Activated naive CD4-positive, alpha-beta T cell treated with anti-CD3 and anti-CD28 coated beads, Interleukin-2, amount 50 U/mL, for 24 hours (primary cell): ENCODE measurements around the gene HMGCR.
"Not testable (repeated sequence)": the region's sequence is repeated elsewhere in the genome, so short reads cannot be mapped to it uniquely, and the experiment has no call there.

Experiments
- H3K27ac Mint-ChIP-seq: one replicate; pipeline ENCODE4 v1.8.0; 2021; ENCODE audit warnings: mild to moderate bottlenecking, mixed read lengths
- H3K27me3 Mint-ChIP-seq: one replicate; pipeline ENCODE4 v1.8.0; 2021; ENCODE audit warnings: mixed read lengths
- H3K36me3 Mint-ChIP-seq: one replicate; pipeline ENCODE4 v1.8.0; 2021; ENCODE audit warnings: mixed read lengths
- H3K4me1 Mint-ChIP-seq: one replicate; pipeline ENCODE4 v1.8.0; 2021; ENCODE audit warnings: mixed read lengths
- H3K4me3 Mint-ChIP-seq: one replicate; pipeline ENCODE4 v1.8.0; 2021; ENCODE audit warnings: mild to moderate bottlenecking, mixed read lengths
- H3K9me3 Mint-ChIP-seq: one replicate; pipeline ENCODE4 v1.8.0; 2021; ENCODE audit warnings: mixed read lengths

HMGCR gene

DNA sequence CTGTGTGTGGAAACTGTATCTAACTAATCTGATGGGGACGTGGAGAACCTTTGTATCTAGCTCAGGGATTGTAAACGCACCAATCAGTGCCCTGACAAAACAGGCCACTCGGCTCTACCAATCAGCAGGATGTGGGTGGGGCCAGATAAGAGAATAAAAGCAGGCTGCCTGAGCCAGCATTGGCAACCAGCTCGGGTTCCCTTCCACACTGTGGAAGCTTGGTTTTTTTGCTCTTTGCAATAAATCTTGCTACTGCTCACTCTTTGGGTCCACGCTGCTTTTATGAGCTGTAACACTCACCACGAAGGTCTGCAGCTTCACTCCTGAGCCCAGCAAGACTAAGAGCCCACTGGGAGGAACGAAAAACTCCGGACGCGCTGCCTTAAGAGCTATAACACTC is 2.6 kb upstream of the HMGCR start:
- H3K9me3 Mint-ChIP-seq, H3K27me3 Mint-ChIP-seq, H3K4me3 Mint-ChIP-seq, H3K36me3 Mint-ChIP-seq, H3K27ac Mint-ChIP-seq: not testable (repeated sequence)
- H3K4me1 Mint-ChIP-seq, result peaks cover 17% of the 10 kb centered on the region

GRCh38 chr5:75335486-75335885 is 1.5 kb upstream of the HMGCR start:
- H3K9me3 Mint-ChIP-seq, result no peaks in the 10 kb centered on the region
- H3K4me3 Mint-ChIP-seq, result no peak overlapping the region
- H3K4me1 Mint-ChIP-seq, result peaks cover 28% of the 10 kb centered on the region
- no peaks in the 10 kb centered on the region for H3K36me3 Mint-ChIP-seq
- no peaks in the 10 kb centered on the region for H3K27me3 Mint-ChIP-seq
- H3K27ac Mint-ChIP-seq, result no peak overlapping the region

- no peak overlapping the region for H3K27ac Mint-ChIP-seq
- H3K4me1 Mint-ChIP-seq, result peaks cover 34% of the 10 kb centered on the region
- no peaks in the 10 kb centered on the region for H3K27me3 Mint-ChIP-seq
- no peaks in the 10 kb centered on the region for H3K9me3 Mint-ChIP-seq
- no peak overlapping the region for H3K4me3 Mint-ChIP-seq
- H3K36me3 Mint-ChIP-seq, result no peaks in the 10 kb centered on the region
These were observed 937 bp upstream of the HMGCR start for GRCh38 chr5:75335952-75336614.

DNA sequence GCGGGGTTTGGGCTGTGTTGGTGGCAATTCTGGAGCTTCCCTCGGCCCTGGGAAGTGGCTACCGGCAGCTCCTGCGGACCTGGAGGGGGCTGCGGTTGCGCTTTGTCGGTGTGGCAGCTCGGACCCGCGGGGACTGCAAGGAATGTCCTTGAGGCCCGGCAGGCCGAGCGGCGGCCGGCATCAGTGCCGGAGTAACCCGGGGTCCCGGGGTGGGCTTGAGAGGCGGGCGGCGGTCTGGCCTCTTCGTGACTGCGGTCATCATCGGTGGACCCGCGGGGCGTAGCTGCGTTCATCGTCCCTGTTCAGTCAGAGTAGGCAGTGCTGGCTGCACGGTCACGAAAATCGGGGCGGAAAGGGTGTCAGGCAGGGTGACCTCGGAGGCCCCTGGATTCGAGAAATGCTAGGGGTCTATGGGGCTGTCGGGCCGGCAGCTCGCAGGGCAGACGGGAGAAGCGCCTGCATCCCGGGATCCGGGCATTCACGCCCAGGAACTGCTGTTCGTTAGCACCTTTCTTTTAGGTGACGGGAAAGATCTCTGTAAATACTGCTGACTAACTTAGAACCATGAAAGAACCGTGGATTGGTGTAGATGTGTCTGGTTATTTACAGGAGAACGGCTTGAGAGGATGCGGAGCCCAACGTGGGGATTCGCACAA is 474 bp downstream of the HMGCR start:
- no peaks in the 10 kb centered on the region for H3K9me3 Mint-ChIP-seq

DNA sequence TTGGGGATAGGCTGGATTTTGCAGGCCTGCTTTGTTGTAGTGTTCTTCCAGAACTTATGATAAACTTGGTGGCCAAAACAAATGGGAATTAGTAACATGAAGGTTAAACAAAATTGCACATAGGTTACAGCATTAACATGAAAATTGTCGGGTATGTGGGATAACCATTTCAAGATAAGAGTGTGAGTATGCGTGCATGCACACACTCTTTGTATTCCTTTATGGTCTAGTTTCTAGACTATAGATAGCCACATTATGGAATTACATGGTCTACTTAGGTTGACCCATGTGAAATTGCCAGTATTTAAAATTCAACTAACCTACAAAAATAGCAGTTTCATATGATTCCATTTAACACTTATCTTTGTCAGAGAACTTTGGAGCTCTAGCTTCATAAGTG is 1.4 kb downstream of the HMGCR start:
- no peak overlapping the region for H3K27ac Mint-ChIP-seq
- no peaks in the 10 kb centered on the region for H3K9me3 Mint-ChIP-seq
- H3K36me3 Mint-ChIP-seq, result no peaks in the 10 kb centered on the region

More for the DNA sequence above, 474 bp downstream of the HMGCR start:
- Mint-ChIP-seq H3K27ac (peak overlapping the region; percentile 68), H3K4me1 (peaks cover 45% of the 10 kb centered on the region), H3K4me3 (no peak overlapping the region), H3K36me3 (no peaks in the 10 kb centered on the region), H3K27me3 (no peaks in the 10 kb centered on the region)

DNA sequence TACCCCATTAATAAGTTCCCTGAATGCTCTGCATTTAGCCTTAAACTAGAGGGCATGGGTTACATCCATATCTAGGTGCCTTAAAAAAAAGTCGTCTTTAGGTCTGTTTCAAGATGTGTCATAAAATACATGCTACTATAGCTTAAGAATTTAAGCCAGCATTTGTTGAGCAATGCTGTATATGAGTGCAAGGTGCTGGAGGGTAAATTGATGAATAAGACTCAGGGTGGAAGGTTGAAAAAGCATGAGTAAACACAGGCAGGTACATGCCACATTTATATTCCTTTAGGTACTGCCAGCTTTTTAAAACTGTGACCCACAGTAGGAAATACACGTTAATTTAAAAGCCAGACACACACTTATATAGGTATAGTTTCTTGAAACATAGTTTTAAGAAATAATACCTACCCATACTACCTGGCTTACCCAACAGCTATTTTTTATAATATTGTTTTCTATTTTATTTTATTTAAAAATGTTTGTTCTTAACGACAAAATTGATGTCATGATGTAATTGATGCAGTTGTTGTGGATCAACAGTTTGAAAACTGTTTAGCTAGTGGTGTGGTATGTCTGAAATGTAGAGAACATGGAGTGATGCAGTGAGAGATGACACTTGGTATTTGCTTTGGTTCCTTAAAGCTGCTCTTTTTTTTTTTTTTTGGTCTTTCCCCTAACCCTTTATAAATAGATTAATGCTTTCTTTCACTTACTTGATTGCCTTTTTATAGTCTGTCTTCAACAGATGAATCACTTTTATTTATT is 3.9 kb downstream of the HMGCR start:
- peak overlapping the region; percentile 8 for H3K27ac Mint-ChIP-seq
- H3K27me3 Mint-ChIP-seq, result no peaks in the 10 kb centered on the region
- H3K9me3 Mint-ChIP-seq, result no peaks in the 10 kb centered on the region
- peaks cover 5% of the 10 kb centered on the region for H3K36me3 Mint-ChIP-seq
- H3K4me3 Mint-ChIP-seq, result peak overlapping the region; percentile 23
- H3K4me1 Mint-ChIP-seq, result peaks cover 45% of the 10 kb centered on the region

More for the DNA sequence above, 1.4 kb downstream of the HMGCR start:
- no peak overlapping the region for H3K4me3 Mint-ChIP-seq
- no peaks in the 10 kb centered on the region for H3K27me3 Mint-ChIP-seq
- peaks cover 45% of the 10 kb centered on the region for H3K4me1 Mint-ChIP-seq

DNA sequence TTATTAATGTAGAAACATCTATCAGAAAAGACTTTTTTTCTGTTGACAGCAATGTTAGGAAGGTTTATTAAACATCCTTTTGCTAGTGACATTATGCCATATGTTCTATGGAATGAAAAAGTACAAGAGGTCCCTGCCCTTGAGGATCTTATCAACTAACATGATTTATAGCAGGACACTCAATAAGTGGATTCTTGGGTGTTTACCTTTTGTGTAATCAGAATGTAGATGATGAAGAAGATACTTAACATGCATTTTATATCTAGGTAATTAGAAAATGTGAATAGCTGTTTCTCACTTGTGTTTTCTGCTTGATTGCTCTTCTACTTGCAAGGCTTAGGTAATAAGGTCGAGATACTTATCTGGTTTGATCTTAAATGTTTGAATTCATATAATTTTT is 4.9 kb downstream of the HMGCR start:
- no peak overlapping the region for H3K27ac Mint-ChIP-seq
- H3K4me1 Mint-ChIP-seq, result peaks cover 45% of the 10 kb centered on the region
- H3K36me3 Mint-ChIP-seq, result peaks cover 5% of the 10 kb centered on the region
- H3K27me3 Mint-ChIP-seq, result no peaks in the 10 kb centered on the region
- H3K9me3 Mint-ChIP-seq, result no peaks in the 10 kb centered on the region
- no peak overlapping the region for H3K4me3 Mint-ChIP-seq

DNA sequence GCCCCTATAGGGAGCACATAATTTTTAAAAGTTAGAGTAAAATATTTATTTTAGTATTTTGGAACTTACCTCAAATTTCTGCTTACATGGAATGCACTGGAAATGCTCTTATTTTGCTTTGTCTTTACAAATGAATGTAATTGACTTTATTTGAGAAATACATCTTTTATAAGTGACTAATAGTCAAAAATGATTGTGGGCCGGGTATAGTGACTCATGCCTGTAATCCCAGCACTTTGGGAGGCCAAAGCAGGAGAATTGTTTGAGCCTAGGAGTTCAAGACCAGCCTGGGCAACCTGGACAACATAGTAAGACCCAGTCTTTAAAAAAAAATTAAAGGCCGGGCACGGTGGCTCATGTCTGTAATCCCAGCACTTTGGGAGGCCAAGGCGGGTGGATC is 5.8 kb downstream of the HMGCR start:
- Mint-ChIP-seq H3K36me3 (peaks cover 7% of the 10 kb centered on the region), H3K4me3 (no peak overlapping the region), H3K27me3 (no peaks in the 10 kb centered on the region), H3K9me3 (no peaks in the 10 kb centered on the region), H3K27ac (no peak overlapping the region), H3K4me1 (peaks cover 41% of the 10 kb centered on the region)

DNA sequence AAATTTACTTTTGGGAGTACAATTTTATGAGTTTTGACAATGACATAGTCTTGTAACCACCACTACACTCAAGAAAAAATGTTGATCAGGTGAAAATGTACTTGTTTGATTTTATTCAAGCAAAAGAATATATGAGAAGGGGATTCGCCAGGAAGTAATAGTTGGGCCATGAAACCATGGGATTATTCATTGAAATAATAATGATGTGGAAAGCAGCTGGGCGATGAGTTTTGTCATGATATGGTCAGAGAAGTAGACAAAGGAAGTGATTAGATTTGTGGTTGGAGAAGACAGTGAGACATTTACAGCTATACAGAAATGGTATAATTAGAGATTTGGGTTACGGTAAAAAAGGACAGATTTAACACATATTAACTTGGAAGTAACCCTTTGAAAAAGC is 11.2 kb downstream of the HMGCR start:
- Mint-ChIP-seq H3K4me1 (no peaks in the 10 kb centered on the region), H3K36me3 (peaks cover 9% of the 10 kb centered on the region), H3K27me3 (no peaks in the 10 kb centered on the region), H3K27ac (peak overlapping the region; percentile 0), H3K9me3 (no peaks in the 10 kb centered on the region), H3K4me3 (no peak overlapping the region)

DNA sequence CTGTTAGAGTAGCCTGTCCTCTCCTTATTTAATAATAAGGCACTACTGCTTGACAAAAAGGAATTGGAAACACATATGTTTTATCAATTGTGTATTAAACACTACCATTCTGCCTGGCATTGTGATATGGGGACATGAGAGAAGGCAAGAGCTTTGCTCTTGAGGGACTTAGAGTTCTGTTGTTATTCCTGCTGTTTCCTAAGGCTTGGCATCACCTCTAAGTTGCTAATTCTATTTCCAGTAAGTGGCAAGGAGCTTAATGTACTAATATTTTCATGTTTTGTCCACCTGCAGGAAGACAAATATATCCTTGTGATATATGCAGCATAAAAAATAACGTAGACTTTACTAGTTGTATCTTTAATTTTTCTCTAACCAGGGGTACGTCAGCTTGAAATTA is 12.6 kb downstream of the HMGCR start:
- Mint-ChIP-seq H3K36me3 (peaks cover 9% of the 10 kb centered on the region), H3K27ac (no peak overlapping the region), H3K4me3 (no peak overlapping the region), H3K4me1 (no peaks in the 10 kb centered on the region), H3K27me3 (no peaks in the 10 kb centered on the region), H3K9me3 (no peaks in the 10 kb centered on the region)

- Mint-ChIP-seq H3K36me3 (peaks cover 7% of the 10 kb centered on the region), H3K9me3 (no peaks in the 10 kb centered on the region), H3K27ac (peak overlapping the region; percentile 39), H3K4me3 (no peak overlapping the region), H3K4me1 (no peaks in the 10 kb centered on the region), H3K27me3 (no peaks in the 10 kb centered on the region)
These were observed 14.3 kb downstream of the HMGCR start for GRCh38 chr5:75351139-75351926.

DNA sequence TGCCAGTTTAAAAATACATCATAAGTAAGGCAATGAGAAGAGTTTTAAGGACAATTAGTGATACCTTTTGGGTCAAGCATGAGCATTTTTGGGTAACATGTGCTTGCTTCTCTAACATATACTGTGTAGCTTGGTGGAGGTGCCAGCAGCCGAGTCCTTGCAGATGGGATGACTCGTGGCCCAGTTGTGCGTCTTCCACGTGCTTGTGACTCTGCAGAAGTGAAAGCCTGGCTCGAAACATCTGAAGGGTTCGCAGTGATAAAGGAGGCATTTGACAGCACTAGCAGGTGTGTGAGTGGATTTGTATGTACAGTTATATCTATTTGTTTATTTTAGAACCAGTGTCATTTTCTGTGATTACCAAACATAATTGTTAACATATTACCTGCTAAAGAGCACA is 18.2 kb downstream of the HMGCR start:
- Mint-ChIP-seq H3K4me3 (no peak overlapping the region), H3K36me3 (peaks cover 20% of the 10 kb centered on the region), H3K9me3 (no peaks in the 10 kb centered on the region), H3K27me3 (no peaks in the 10 kb centered on the region), H3K27ac (no peak overlapping the region), H3K4me1 (peaks cover 3% of the 10 kb centered on the region)

DNA sequence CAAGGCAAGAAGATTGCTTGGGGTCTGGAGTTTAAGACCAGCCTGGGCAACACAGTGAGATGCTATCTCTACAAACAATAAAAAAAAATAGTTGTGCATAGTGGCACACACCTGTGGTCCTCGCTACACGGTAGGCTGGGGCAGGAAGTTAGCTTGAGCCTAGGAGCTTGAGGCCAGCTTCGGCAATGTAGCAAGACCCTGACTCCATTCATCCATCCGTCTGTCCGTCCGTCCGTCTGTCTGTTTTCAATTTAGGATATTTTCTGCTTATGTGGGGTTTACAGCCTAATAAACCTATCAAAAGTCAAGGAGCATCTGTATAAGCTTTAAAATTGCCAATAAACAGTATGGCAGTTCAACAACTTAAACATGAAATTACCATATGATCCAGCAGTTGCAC is 19.7 kb downstream of the HMGCR start:
- no peak overlapping the region for H3K27ac Mint-ChIP-seq
- H3K36me3 Mint-ChIP-seq, result peaks cover 22% of the 10 kb centered on the region
- no peaks in the 10 kb centered on the region for H3K9me3 Mint-ChIP-seq
- H3K4me3 Mint-ChIP-seq, result no peak overlapping the region
- H3K27me3 Mint-ChIP-seq, result no peaks in the 10 kb centered on the region
- peaks cover 3% of the 10 kb centered on the region for H3K4me1 Mint-ChIP-seq

- Mint-ChIP-seq H3K27ac (no peak overlapping the region), H3K27me3 (no peaks in the 10 kb centered on the region), H3K9me3 (no peaks in the 10 kb centered on the region), H3K36me3 (peaks cover 31% of the 10 kb centered on the region), H3K4me3 (no peak overlapping the region), H3K4me1 (peaks cover 3% of the 10 kb centered on the region)
These were observed 21.1 kb downstream of the HMGCR start for GRCh38 chr5:75358117-75358516.

DNA sequence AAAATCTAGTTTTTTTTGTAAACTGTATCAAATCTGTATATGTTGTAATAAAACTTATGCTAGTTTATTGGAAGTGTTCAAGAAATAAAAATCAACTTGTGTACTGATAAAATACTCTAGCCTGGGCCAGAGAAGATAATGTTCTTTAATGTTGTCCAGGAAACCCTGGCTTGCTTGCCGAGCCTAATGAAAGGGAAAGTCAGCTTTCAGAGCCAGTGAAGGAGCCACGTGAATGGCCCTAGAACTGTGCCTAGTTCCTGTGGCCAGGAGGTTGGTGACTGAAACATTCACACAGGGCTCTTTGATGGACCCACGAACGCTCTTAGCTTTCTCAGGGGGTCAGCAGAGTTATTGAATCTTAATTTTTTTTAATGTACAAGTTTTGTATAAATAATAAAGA is 24.3 kb downstream of the HMGCR start:
- peaks cover 30% of the 10 kb centered on the region for H3K36me3 Mint-ChIP-seq
- no peak overlapping the region for H3K4me3 Mint-ChIP-seq
- H3K27ac Mint-ChIP-seq, result no peak overlapping the region
- H3K9me3 Mint-ChIP-seq, result no peaks in the 10 kb centered on the region
- H3K27me3 Mint-ChIP-seq, result no peaks in the 10 kb centered on the region
- H3K4me1 Mint-ChIP-seq, result peaks cover 3% of the 10 kb centered on the region
